B cell (primary cell): ENCODE data around the gene RFX2. TPM values are rescaled to one million over a fixed set of nuclear protein-coding genes. Genes with fewer than 3 reads are reported as not detected.

Source experiments
- ATAC-seq: fragments of 200-7000 bp; cut with Tn5 transposase; one replicate; pipeline ENCODE4 v1.10.0; 2021; ENCODE audit warnings: low read depth, mild to moderate bottlenecking, moderate number of reproducible peaks, moderate library complexity
- CTCF ChIA-PET: fragments of 350-600 bp; sonication (Branson Sonifier 250); formaldehyde crosslinking; loops from one replicate; lab custom pipeline; 2021; ENCODE audit warnings: antibody characterized with exemption, inconsistent platforms; lab: Charles Lee
- POLR2A ChIA-PET: fragments of 350-600 bp; sonication (Branson Sonifier 250); formaldehyde crosslinking; loops from one replicate; lab custom pipeline; 2021; ENCODE audit warnings: antibody characterized with exemption; lab: Charles Lee
- DNase-seq: peaks from one replicate; pipeline ENCODE4 v3.0.0; 2013
- H2AFZ ChIP-seq: 2 replicates; pipeline ENCODE4 v1.6.1; 2012; ENCODE audit warnings: mild to moderate bottlenecking, low read depth, low read length; ENCODE audit not compliant: insufficient read depth, poor library complexity, severe bottlenecking
- H3K27ac ChIP-seq, 2 donors: 1 replicate in 1 of 2; 2 replicates in 1 of 2; pipeline ENCODE4 v1.5.1; 2012 to 2013; ENCODE audit warnings: low read length in 2 of 2, mild to moderate bottlenecking in 2 of 2, moderate library complexity in 1 of 2
- H3K27me3 ChIP-seq, 4 experiments: fragments of 200-600 bp in 1 of 4; sonication (generic) in 1 of 4; replicated peaks in 1 of 4; 1 replicate in 2 of 4; 2 replicates in 2 of 4; pipeline versions ENCODE4 v1.6.1 to v1.7.0; 2013 to 2016; ENCODE audit warnings: low read length in 3 of 4, mild to moderate bottlenecking in 2 of 4, mixed read lengths in 1 of 4, moderate library complexity in 1 of 4; ENCODE audit not compliant: insufficient read depth in 4 of 4, control insufficient read depth in 3 of 4; ENCODE audit errors: control extremely low read depth in 1 of 4
- H3K36me3 ChIP-seq, 2 experiments: replicated peaks in 1 of 2; 1 replicate in 1 of 2; 2 replicates in 1 of 2; pipeline versions ENCODE4 v1.6.1 to v1.7.1; 2013; ENCODE audit warnings: low read length in 1 of 2; ENCODE audit not compliant: insufficient read depth in 2 of 2, control insufficient read depth in 1 of 2; ENCODE audit errors: control extremely low read depth in 1 of 2, extremely low read depth in 1 of 2
- H3K4me1 ChIP-seq, 2 donors: fragments of 200-600 bp in 1 of 2; sonication (generic) in 1 of 2; 1 replicate in 1 of 2; 2 replicates in 1 of 2; pipeline versions ENCODE4 v1.5.1 to v1.6.1; 2013 to 2017; ENCODE audit warnings: low read length in 2 of 2; ENCODE audit not compliant: control insufficient read depth in 2 of 2, insufficient read depth in 2 of 2
- H3K4me2 ChIP-seq: replicated peaks from 2 replicates; pipeline ENCODE3; 2012; ENCODE audit warnings: mild to moderate bottlenecking, low read depth, low read length; ENCODE audit not compliant: poor library complexity, severe bottlenecking
- H3K4me3 ChIP-seq, 5 experiments: fragments of 200-600 bp in 1 of 5; sonication (generic) in 1 of 5; 1 replicate in 3 of 5; 2 replicates in 2 of 5; pipeline versions ENCODE4 v1.5.1 to v1.7.0; 2011 to 2016; ENCODE audit warnings: low read length in 4 of 5, mild to moderate bottlenecking in 4 of 5, low read depth in 2 of 5, control low read depth in 1 of 5, moderate library complexity in 1 of 5; ENCODE audit not compliant: insufficient read depth in 1 of 5; ENCODE audit errors: control extremely low read depth in 1 of 5, extremely low read depth in 1 of 5
- H3K79me2 ChIP-seq: fragments of 200-600 bp; sonication (generic); one replicate; pipeline ENCODE4 v1.6.0; 2016; ENCODE audit warnings: low read length; ENCODE audit not compliant: control insufficient read depth, insufficient read depth
- H3K9ac ChIP-seq: fragments of 200-600 bp; sonication (generic); 2 replicates; pipeline ENCODE4 v1.6.1; 2017; ENCODE audit warnings: mild to moderate bottlenecking, low read length, moderate library complexity
- H3K9me3 ChIP-seq, 3 donors: one replicate each; pipeline versions ENCODE4 v1.6.1 to v1.7.1; 2013; ENCODE audit warnings: low read length in 2 of 3; ENCODE audit not compliant: control insufficient read depth in 2 of 3, insufficient read depth in 1 of 3; ENCODE audit errors: control extremely low read depth in 1 of 3
- H4K20me1 ChIP-seq: 2 replicates; pipeline ENCODE4 v1.6.0; 2012; ENCODE audit warnings: mild to moderate bottlenecking, low read length; ENCODE audit not compliant: insufficient read depth, control insufficient read depth, poor library complexity, severe bottlenecking
- H3K27ac Mint-ChIP-seq: one replicate; pipeline ENCODE4 v1.8.0; 2021; ENCODE audit warnings: mixed read lengths
- H3K27me3 Mint-ChIP-seq: one replicate; pipeline ENCODE4 v1.8.0; 2021; ENCODE audit warnings: mixed read lengths
- H3K4me1 Mint-ChIP-seq: one replicate; pipeline ENCODE4 v1.8.0; 2021; ENCODE audit warnings: mixed read lengths
- H3K4me3 Mint-ChIP-seq: one replicate; pipeline ENCODE4 v1.8.0; 2021; ENCODE audit warnings: mixed read lengths
- H3K9me3 Mint-ChIP-seq: one replicate; pipeline ENCODE4 v1.8.0; 2022; ENCODE audit warnings: mixed read lengths; ENCODE audit not compliant: insufficient read depth
- CTCF ChIP-seq: fragments of 200-600 bp; IDR thresholded peaks from one replicate; pipeline ENCODE4 v1.8.0; 2022; ENCODE audit warnings: antibody characterized with exemption, mild to moderate bottlenecking
- EZH2 ChIP-seq: IDR thresholded peaks from 2 replicates; pipeline ENCODE4 v1.6.1; 2012; ENCODE audit warnings: borderline replicate concordance, low read depth, mild to moderate bottlenecking, moderate library complexity, low read length; ENCODE audit not compliant: insufficient read depth, poor library complexity, severe bottlenecking
- WGBS: methylation state at CpG from one replicate; pipeline ENCODE4 v1.1.5; 2013; ENCODE audit warnings: missing lambda C conversion rate; ENCODE audit not compliant: insufficient coverage; 5-methylcytosine and 5-hydroxymethylcytosine counted together
- intact Hi-C: fragments of 100-400 bp; cut with micrococcal nuclease; formaldehyde crosslinking; loops from one replicate; pipeline ENCODE4 v1.10.0; 2022
- polyA plus RNA-seq: library from polyadenylated mRNA; depleted of rRNA; stranded (reverse); fragments of >200 nt; gene quantifications from 2 replicates; pipeline ENCODE4 v1.2.3, GENCODE V29; 2012
- total RNA-seq, 2 donors: library from RNA; stranded (reverse); fragments of 120-200 nt in 1 of 2; gene quantifications; 1 replicate in 1 of 2; 2 replicates in 1 of 2; pipeline versions ENCODE4 v1.2.3 to v1.2.4, GENCODE V29; 2013 to 2022

The RFX2 gene
- total and polyA plus RNA-seq, 2 donors (not counting 1 experiment from before 2014, with no cell fraction given): 7.1 to 8.6 TPM

GRCh38 chr19:6079107-6079506 lies 31.2 kb downstream of the RFX2 start:
- WGBS: 97% methylated on average over 5 of the region's 5 CpGs
- Histone ChIP-seq H4K20me1 (no peaks in the 10 kb centered on the region), H3K4me1 (peaks cover 0 to 9% of the 10 kb centered on the region in 2 donors), H3K9ac (no peak overlapping the region), H3K4me3 (no peak overlapping the region), H3K27me3 (no peaks in the 10 kb centered on the region), H3K36me3 (no peaks in the 10 kb centered on the region), H3K27ac (no peak overlapping the region), H3K79me2 (no peaks in the 10 kb centered on the region), H3K9me3 (no peaks in the 10 kb centered on the region), H3K4me2 (no peak overlapping the region), H2AFZ (no peak overlapping the region)
- Mint-ChIP-seq H3K27me3 (no peaks in the 10 kb centered on the region), H3K9me3 (no peaks in the 10 kb centered on the region), H3K27ac (no peak overlapping the region), H3K4me3 (no peak overlapping the region), H3K4me1 (peaks cover 8% of the 10 kb centered on the region)
- POLR2A ChIA-PET: interaction anchor here (0.7 to 1.1 kb wide), 2 partner anchors 8 to 30 kb away, joined by 4 to 5 read pairs; no protein-coding TSS in a partner anchor
- no peak for DNase-seq
- ATAC-seq: no peak
- TF ChIP-seq EZH2: no peak
- no peak for TF ChIP-seq CTCF
- intact Hi-C loops: no loop called here
- CTCF ChIA-PET: no interaction called here

DNA sequence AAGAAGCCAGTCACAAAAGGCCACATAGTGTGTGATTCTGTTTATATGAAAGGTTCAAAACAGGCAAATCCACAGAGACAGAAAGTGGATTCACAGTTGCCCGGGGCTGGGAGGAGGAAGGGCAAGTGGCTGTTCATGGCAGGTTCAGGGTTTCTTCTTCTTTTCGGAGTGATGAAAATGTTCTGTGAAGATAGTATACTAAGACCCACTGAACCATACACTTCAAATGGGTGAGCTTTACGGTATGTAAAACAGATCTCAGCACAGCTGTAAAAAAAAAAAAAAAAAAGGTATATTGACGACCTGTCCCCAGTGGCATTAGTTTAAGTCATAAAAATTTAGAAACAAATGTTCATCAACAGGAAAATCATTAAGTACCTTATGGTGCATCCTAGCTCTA lies 32.2 kb downstream of the RFX2 start:
- H3K27me3 ChIP-seq: no peaks in the 10 kb centered on the region
- no peak overlapping the region for H2AFZ ChIP-seq
- no peak overlapping the region for H3K9ac ChIP-seq
- intact Hi-C loops: no loop called here
- H3K9me3 ChIP-seq: no peaks in the 10 kb centered on the region
- no peaks in the 10 kb centered on the region for H4K20me1 ChIP-seq
- H3K4me3 ChIP-seq: no peak overlapping the region
- no CpG with 5 or more reads among the region's 4 CpGs for WGBS
- ATAC-seq (peak; percentile 67), DNase-seq (no peak)
- CTCF ChIA-PET: interaction anchor here (0.7 to 7.4 kb wide), 3 partner anchors 29 to 775 kb away, joined by 3 to 69 read pairs (median 3); no protein-coding TSS in a partner anchor
- Mint-ChIP-seq H3K4me3 (peak overlapping the region; percentile 24), H3K27me3 (no peaks in the 10 kb centered on the region), H3K27ac (peak overlapping the region; percentile 74), H3K4me1 (peaks cover 8% of the 10 kb centered on the region), H3K9me3 (no peaks in the 10 kb centered on the region)
- no peaks in the 10 kb centered on the region for H3K79me2 ChIP-seq
- no peak overlapping the region for H3K27ac ChIP-seq
- peak overlapping the region; percentile 11 for H3K4me2 ChIP-seq
- TF ChIP-seq CTCF: no peak
- POLR2A ChIA-PET: interaction anchor here (0.7 to 1.1 kb wide), 2 partner anchors 9 to 712 kb away, joined by 4 to 8 read pairs; no protein-coding TSS in a partner anchor
- no peaks in the 10 kb centered on the region for H3K36me3 ChIP-seq
- peaks cover 0 to 9% of the 10 kb centered on the region in 2 donors for H3K4me1 ChIP-seq
